GM13976 (cell line): ENCODE measurements around the gene STX4.

ENCODE experiments used
- DNase-seq: peaks from one replicate; pipeline ENCODE4 v3.0.0; 2012; ENCODE audit warnings: low spot score
- in situ Hi-C: fragments of 300-500 bp; cut with MboI; formaldehyde crosslinking; loops from one replicate; pipeline ENCODE4 v1.12.0; 2022; ENCODE audit warnings: low sequenced_read_pairs, mixed read lengths, inconsistent platforms; ENCODE audit not compliant: unreplicated experiment
- TF ChIP-seq, protein P1 (sequence below): IDR thresholded peaks from 2 replicates; pipeline ENCODE4 v1.5.1; 2012; ENCODE audit warnings: borderline replicate concordance, mild to moderate bottlenecking; ENCODE audit not compliant: insufficient read depth; ENCODE audit errors: extremely low read depth, missing control alignments, control extremely low read depth

STX4 gene

DNA sequence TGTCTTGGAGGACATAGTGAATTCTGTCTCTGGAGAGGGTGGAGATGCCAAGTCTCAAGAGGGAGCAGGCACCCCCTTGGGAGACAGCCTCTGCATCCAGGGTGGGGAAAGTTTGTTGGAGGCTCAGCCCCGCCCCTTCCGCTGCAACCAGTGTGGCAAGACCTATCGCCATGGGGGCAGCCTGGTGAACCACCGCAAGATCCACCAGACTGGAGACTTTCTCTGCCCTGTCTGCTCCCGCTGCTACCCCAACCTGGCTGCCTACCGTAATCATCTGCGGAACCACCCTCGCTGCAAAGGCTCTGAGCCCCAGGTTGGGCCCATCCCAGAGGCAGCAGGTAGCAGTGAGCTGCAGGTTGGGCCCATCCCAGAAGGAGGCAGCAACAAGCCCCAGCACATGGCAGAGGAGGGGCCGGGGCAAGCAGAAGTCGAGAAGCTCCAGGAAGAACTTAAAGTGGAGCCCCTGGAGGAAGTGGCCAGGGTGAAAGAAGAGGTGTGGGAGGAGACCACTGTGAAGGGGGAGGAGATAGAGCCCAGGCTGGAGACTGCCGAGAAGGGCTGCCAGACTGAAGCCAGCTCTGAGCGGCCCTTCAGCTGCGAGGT, 46.1 kb downstream of the STX4 start:
- in situ Hi-C loops, result no loop called here
- no peak for DNase-seq
- TF ChIP-seq, protein P1, sequence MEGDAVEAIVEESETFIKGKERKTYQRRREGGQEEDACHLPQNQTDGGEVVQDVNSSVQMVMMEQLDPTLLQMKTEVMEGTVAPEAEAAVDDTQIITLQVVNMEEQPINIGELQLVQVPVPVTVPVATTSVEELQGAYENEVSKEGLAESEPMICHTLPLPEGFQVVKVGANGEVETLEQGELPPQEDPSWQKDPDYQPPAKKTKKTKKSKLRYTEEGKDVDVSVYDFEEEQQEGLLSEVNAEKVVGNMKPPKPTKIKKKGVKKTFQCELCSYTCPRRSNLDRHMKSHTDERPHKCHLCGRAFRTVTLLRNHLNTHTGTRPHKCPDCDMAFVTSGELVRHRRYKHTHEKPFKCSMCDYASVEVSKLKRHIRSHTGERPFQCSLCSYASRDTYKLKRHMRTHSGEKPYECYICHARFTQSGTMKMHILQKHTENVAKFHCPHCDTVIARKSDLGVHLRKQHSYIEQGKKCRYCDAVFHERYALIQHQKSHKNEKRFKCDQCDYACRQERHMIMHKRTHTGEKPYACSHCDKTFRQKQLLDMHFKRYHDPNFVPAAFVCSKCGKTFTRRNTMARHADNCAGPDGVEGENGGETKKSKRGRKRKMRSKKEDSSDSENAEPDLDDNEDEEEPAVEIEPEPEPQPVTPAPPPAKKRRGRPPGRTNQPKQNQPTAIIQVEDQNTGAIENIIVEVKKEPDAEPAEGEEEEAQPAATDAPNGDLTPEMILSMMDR, result no peak

DNA sequence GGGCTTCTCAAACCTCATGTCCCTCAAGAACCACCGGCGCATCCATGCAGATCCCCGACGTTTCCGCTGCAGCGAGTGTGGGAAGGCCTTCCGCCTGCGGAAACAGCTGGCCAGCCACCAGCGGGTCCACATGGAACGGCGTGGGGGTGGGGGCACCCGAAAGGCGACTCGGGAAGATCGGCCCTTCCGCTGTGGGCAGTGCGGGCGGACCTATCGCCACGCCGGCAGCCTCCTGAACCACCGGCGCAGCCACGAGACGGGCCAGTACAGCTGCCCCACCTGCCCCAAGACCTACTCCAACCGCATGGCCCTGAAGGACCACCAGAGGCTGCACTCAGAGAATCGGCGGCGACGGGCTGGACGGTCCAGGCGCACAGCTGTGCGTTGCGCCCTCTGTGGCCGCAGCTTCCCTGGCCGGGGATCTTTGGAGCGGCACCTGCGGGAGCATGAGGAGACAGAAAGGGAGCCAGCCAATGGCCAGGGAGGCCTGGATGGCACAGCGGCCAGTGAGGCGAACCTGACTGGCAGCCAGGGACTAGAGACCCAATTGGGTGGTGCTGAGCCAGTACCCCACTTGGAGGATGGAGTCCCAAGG, 46.8 kb downstream of the STX4 start:
- in situ Hi-C loops, result no loop called here
- no peak for DNase-seq
- TF ChIP-seq, protein P1, result no peak

DNA sequence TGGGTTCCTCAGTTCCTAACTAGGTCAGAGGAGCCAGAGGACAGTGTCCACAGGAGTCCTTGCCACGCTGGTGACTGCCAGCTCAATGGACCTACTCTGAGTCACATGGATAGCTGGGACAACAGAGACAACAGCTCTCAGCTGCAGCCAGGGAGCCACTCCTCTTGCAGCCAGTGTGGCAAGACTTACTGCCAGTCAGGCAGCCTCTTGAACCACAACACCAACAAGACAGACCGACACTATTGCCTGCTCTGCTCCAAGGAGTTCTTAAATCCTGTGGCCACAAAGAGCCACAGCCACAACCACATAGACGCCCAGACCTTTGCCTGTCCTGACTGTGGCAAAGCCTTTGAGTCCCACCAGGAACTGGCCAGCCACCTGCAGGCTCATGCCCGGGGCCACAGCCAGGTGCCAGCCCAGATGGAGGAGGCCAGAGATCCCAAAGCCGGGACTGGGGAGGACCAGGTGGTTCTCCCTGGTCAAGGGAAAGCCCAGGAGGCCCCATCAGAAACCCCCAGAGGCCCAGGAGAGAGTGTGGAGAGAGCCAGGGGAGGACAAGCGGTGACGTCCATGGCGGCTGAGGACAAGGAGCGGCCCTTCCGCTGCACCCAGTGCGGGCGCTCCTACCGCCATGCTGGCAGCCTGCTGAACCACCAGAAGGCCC, 47.5 kb downstream of the STX4 start:
- DNase-seq, result no peak
- in situ Hi-C loops, result no loop called here
- TF ChIP-seq, protein P1, result no peak

DNA sequence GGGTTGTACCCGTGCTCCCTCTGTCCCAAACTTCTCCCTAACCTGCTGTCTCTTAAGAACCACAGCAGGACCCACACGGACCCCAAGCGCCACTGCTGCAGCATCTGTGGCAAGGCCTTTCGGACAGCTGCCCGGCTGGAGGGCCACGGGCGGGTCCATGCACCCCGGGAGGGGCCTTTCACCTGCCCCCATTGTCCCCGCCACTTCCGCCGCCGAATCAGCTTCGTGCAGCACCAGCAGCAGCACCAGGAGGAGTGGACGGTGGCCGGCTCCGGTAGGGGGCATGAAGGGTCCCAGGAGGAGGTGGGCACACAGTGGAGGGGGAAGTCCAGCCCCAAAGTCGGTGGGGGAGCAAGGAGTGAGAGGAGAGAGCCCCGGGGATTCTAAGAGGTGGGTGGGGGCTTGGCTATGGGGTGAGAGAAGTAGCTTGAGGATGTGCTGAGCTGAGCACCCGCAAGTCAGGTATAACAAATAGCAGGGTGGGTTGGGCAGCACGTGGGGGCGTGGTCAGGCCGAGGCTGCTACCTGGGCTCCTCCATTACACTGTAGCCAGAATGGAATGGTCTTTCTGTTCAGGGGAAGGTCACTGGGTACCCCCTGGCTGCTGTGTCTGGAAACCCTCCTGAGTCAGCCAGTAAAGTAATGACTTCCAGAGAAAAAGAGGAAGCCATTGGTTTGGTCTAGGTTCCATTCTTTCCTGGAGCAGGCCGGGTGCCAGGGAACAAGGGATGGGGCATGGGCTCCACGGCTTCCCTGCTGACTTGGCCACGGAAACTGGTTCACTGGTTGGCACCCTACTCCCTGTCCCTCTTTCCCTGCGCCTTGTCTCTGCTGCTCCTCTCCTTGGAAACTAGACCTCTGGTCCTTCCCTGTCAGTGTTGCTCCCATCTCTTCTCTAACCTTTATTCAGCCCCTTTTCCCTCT, 48.3 kb downstream of the STX4 start:
- TF ChIP-seq, protein P1, result no peak
- no peak for DNase-seq
- in situ Hi-C loops, result no loop called here

DNA sequence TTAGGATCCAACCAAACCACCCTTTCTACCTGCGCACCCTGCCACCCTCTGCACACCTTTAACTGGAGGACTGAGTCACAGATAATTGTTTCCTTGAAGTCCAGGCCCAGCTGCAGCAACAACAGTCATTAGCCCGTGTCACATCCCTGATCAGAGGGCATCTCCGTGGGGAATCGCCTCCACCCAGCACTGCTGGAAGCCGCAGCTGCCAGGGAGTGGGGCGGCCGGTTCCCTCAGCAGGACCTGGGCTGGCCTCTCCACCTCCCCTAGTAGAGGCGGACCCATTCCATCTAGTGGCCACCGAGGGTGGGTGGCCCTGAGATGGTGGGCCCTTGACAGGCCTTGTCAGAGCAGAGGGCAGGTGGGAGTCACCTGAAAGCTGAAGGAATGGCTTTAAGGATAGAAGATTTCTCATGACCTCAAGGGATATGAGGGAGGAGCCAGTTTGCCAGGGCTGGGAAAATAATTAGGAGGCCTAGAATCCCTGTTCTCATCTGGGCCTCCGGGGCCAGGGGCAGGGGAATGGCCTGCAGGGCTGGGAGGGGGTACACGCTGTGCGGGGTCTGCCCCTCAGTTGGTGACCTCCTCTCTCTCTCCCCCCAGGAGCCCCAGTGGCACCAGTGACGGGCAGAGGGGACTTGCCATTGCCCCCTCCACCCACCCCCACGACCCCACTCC, 49.1 kb downstream of the STX4 start:
- in situ Hi-C loops, result no loop called here

More for the DNA sequence above, 49.1 kb downstream of the STX4 start:
- no peak for DNase-seq
- TF ChIP-seq, protein P1, result no peak
